Measurements from ENCODE around the gene SUPT16H. TPM values are rescaled to one million over a fixed set of nuclear protein-coding genes. Genes with fewer than 3 reads are reported as not detected.
"Not testable (repeated sequence)": the region's sequence is repeated elsewhere in the genome, so short reads cannot be mapped to it uniquely, and the experiment has no call there.

Gene SUPT16H
- total and polyA plus RNA-seq, 5 donors from 2014 or later: 49.7 to 65.5 (median 63.6) TPM

- Mint-ChIP-seq H3K27me3 (peaks cover 28% of the 10 kb centered on the region), H3K4me3 (peak overlapping the region; percentile 60 to 87 (median 84)), H3K27ac (peak overlapping the region; percentile 91 to 99 (median 91)), H3K9me3 (peaks cover 0 to 1% (median 0%) of the 10 kb centered on the region in 7 donors), H3K36me3 (no peaks in the 10 kb centered on the region), H3K4me1 (peaks cover 12 to 22% (median 18%) of the 10 kb centered on the region in 4 donors)
- peak overlapping the region; percentile 56 for H3K27ac ChIP-seq (ENCODE audit: insufficient read depth, low read length, poor library complexity, severe bottlenecking)
- no peaks in the 10 kb centered on the region for H3K9me3 ChIP-seq (ENCODE audit: control insufficient read depth in 2 of 2, low read length in 2 of 2)
- peaks cover 16% of the 10 kb centered on the region for H3K4me1 ChIP-seq (ENCODE audit: control insufficient read depth, insufficient read depth, low read length, poor library complexity, severe bottlenecking)
- DNase-seq (no peak), ATAC-seq (ENCODE audit: low read depth in 2 of 2) (no peak)
- no peaks in the 10 kb centered on the region for H3K27me3 ChIP-seq (ENCODE audit: control insufficient read depth, insufficient read depth, low read length)
- H3K36me3 ChIP-seq (ENCODE audit: control insufficient read depth, insufficient read depth, low read length): no peaks in the 10 kb centered on the region
- peak overlapping the region; percentile 77 for H3K4me3 ChIP-seq (ENCODE audit: low read depth, low read length)
These were observed 74.6 kb downstream of the SUPT16H start for GRCh38 chr14:21309238-21309636.

GRCh38 chr14:21308479-21309237, 75.2 kb downstream of the SUPT16H start:
- peaks cover 0 to 1% (median 0%) of the 10 kb centered on the region in 7 donors for H3K9me3 Mint-ChIP-seq
- peaks cover 16% of the 10 kb centered on the region for H3K4me1 ChIP-seq (ENCODE audit: control insufficient read depth, insufficient read depth, low read length, poor library complexity, severe bottlenecking)
- no peaks in the 10 kb centered on the region for H3K9me3 ChIP-seq (ENCODE audit: control insufficient read depth in 2 of 2, low read length in 2 of 2)
- H3K27me3 Mint-ChIP-seq: peaks cover 30% of the 10 kb centered on the region
- peak overlapping the region; percentile 77 for H3K4me3 ChIP-seq (ENCODE audit: low read depth, low read length)
- peak overlapping the region; percentile 56 for H3K27ac ChIP-seq (ENCODE audit: insufficient read depth, low read length, poor library complexity, severe bottlenecking)
- no peaks in the 10 kb centered on the region for H3K27me3 ChIP-seq (ENCODE audit: control insufficient read depth, insufficient read depth, low read length)
- peaks cover 12 to 22% (median 18%) of the 10 kb centered on the region in 4 donors for H3K4me1 Mint-ChIP-seq
- H3K27ac Mint-ChIP-seq: peak overlapping the region; percentile 91 to 99 (median 91)
- DNase-seq (peak; percentile 67 to 95 (median 78)), ATAC-seq (ENCODE audit: low read depth in 2 of 2) (peak; percentile 82 to 88)
- no peaks in the 10 kb centered on the region for H3K36me3 ChIP-seq (ENCODE audit: control insufficient read depth, insufficient read depth, low read length)
- H3K4me3 Mint-ChIP-seq: peak overlapping the region; percentile 60 to 87 (median 84)
- H3K36me3 Mint-ChIP-seq: no peaks in the 10 kb centered on the region

GRCh38 chr14:21308132-21308478, 75.7 kb downstream of the SUPT16H start:
- peak overlapping the region; percentile 91 to 99 (median 91) for H3K27ac Mint-ChIP-seq

GRCh38 chr14:21307637-21308036, 76.2 kb downstream of the SUPT16H start:
- peak overlapping the region; percentile 91 to 99 (median 91) for H3K27ac Mint-ChIP-seq
- Histone ChIP-seq H3K27me3 (ENCODE audit: control insufficient read depth, insufficient read depth, low read length) (peaks cover 2% of the 10 kb centered on the region), H3K4me1 (ENCODE audit: control insufficient read depth, insufficient read depth, low read length, poor library complexity, severe bottlenecking) (peaks cover 16% of the 10 kb centered on the region), H3K27ac (ENCODE audit: insufficient read depth, low read length, poor library complexity, severe bottlenecking) (no peak overlapping the region), H3K4me3 (ENCODE audit: low read depth, low read length) (no peak overlapping the region), H3K9me3 (ENCODE audit: control insufficient read depth in 2 of 2, low read length in 2 of 2) (no peaks in the 10 kb centered on the region), H3K36me3 (ENCODE audit: control insufficient read depth, insufficient read depth, low read length) (no peaks in the 10 kb centered on the region)
- ATAC-seq (ENCODE audit: low read depth in 2 of 2): no peak
- peaks cover 34% of the 10 kb centered on the region for H3K27me3 Mint-ChIP-seq
- peaks cover 0 to 1% (median 0%) of the 10 kb centered on the region in 7 donors for H3K9me3 Mint-ChIP-seq
- no peaks in the 10 kb centered on the region for H3K36me3 Mint-ChIP-seq
- DNase-seq: no peak
- peak overlapping the region in 2 of 4 donors; percentile 10 to 60 for H3K4me3 Mint-ChIP-seq
- H3K4me1 Mint-ChIP-seq: peaks cover 12 to 22% (median 18%) of the 10 kb centered on the region in 4 donors

More at GRCh38 chr14:21308132-21308478, 75.7 kb downstream of the SUPT16H start:
- Mint-ChIP-seq H3K9me3 (peaks cover 0 to 1% (median 0%) of the 10 kb centered on the region in 7 donors), H3K4me1 (peaks cover 12 to 22% (median 18%) of the 10 kb centered on the region in 4 donors), H3K27me3 (peaks cover 32% of the 10 kb centered on the region), H3K36me3 (no peaks in the 10 kb centered on the region), H3K4me3 (peak overlapping the region; percentile 60 to 87 (median 84))
- peaks cover 1% of the 10 kb centered on the region for H3K27me3 ChIP-seq (ENCODE audit: control insufficient read depth, insufficient read depth, low read length)
- no peaks in the 10 kb centered on the region for H3K36me3 ChIP-seq (ENCODE audit: control insufficient read depth, insufficient read depth, low read length)
- no peak for DNase-seq
- H3K27ac ChIP-seq (ENCODE audit: insufficient read depth, low read length, poor library complexity, severe bottlenecking): peak overlapping the region; percentile 56
- H3K9me3 ChIP-seq (ENCODE audit: control insufficient read depth in 2 of 2, low read length in 2 of 2): no peaks in the 10 kb centered on the region
- no peak for ATAC-seq (ENCODE audit: low read depth in 2 of 2)
- H3K4me3 ChIP-seq (ENCODE audit: low read depth, low read length): peak overlapping the region; percentile 77
- H3K4me1 ChIP-seq (ENCODE audit: control insufficient read depth, insufficient read depth, low read length, poor library complexity, severe bottlenecking): peaks cover 16% of the 10 kb centered on the region

GRCh38 chr14:21302836-21303140, 81.0 kb downstream of the SUPT16H start:
- not testable (repeated sequence) for H3K36me3 ChIP-seq (ENCODE audit: control insufficient read depth, insufficient read depth, low read length); H3K9me3 ChIP-seq (ENCODE audit: control insufficient read depth in 2 of 2, low read length in 2 of 2); H3K27ac ChIP-seq (ENCODE audit: insufficient read depth, low read length, poor library complexity, severe bottlenecking); H3K4me3 Mint-ChIP-seq; H3K4me1 ChIP-seq (ENCODE audit: control insufficient read depth, insufficient read depth, low read length, poor library complexity, severe bottlenecking); H3K27ac Mint-ChIP-seq; ATAC-seq (ENCODE audit: low read depth in 2 of 2); H3K4me3 ChIP-seq (ENCODE audit: low read depth, low read length); H3K4me1 Mint-ChIP-seq; DNase-seq; H3K36me3 Mint-ChIP-seq; H3K9me3 Mint-ChIP-seq
- H3K27me3 ChIP-seq (ENCODE audit: control insufficient read depth, insufficient read depth, low read length): peaks cover 11% of the 10 kb centered on the region
- H3K27me3 Mint-ChIP-seq: peaks cover 51% of the 10 kb centered on the region

GRCh38 chr14:21302013-21302835, 81.6 kb downstream of the SUPT16H start:
- H3K27me3 Mint-ChIP-seq: peaks cover 54% of the 10 kb centered on the region
- no peak overlapping the region for H3K27ac ChIP-seq (ENCODE audit: insufficient read depth, low read length, poor library complexity, severe bottlenecking)
- no peak overlapping the region for H3K27ac Mint-ChIP-seq
- DNase-seq (no peak), ATAC-seq (ENCODE audit: low read depth in 2 of 2) (no peak)
- no peak overlapping the region for H3K4me3 Mint-ChIP-seq
- H3K36me3 Mint-ChIP-seq: no peaks in the 10 kb centered on the region
- peaks cover 11% of the 10 kb centered on the region for H3K27me3 ChIP-seq (ENCODE audit: control insufficient read depth, insufficient read depth, low read length)
- peaks cover 4% of the 10 kb centered on the region for H3K4me1 ChIP-seq (ENCODE audit: control insufficient read depth, insufficient read depth, low read length, poor library complexity, severe bottlenecking)
- H3K4me1 Mint-ChIP-seq: peaks cover under 1 to 7% (median 4%) of the 10 kb centered on the region in 4 donors
- no peaks in the 10 kb centered on the region for H3K36me3 ChIP-seq (ENCODE audit: control insufficient read depth, insufficient read depth, low read length)
- no peaks in the 10 kb centered on the region for H3K9me3 ChIP-seq (ENCODE audit: control insufficient read depth in 2 of 2, low read length in 2 of 2)
- H3K4me3 ChIP-seq (ENCODE audit: low read depth, low read length): no peak overlapping the region
- peaks cover 0 to 2% (median 0%) of the 10 kb centered on the region in 7 donors for H3K9me3 Mint-ChIP-seq

All from CD4-positive, CD25-positive, alpha-beta regulatory T cell (primary cell).